Measurements from ENCODE around the gene TPO. TPM values are rescaled to one million over a fixed set of nuclear protein-coding genes. Genes with fewer than 3 reads are reported as not detected.
"Not testable (repeated sequence)": the region's sequence is repeated elsewhere in the genome, so short reads cannot be mapped to it uniquely, and the experiment has no call there.

The TPO gene
- total RNA-seq, 2 donors from 2014 or later, result 0.80 to 0.94 TPM

DNA sequence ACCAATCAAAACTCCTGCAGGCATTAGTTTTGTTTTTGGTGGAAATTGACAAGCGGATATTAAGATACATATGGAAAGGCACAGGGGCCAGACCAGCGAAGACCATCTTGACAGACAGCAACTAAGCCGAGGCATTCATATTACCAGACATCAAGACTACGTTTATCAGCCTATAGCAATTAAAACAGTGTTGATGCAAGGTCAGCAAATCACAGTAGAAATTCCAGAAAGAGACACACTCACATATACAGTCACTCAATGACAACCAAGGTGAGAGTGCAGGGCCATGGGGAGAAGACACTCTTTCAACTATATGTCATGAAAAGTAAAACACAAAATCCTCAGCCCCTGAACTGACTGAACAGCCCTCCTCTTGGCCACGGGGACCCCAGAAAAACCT, 164.6 kb downstream of the TPO start:
- TF ChIP-seq, protein P1, sequence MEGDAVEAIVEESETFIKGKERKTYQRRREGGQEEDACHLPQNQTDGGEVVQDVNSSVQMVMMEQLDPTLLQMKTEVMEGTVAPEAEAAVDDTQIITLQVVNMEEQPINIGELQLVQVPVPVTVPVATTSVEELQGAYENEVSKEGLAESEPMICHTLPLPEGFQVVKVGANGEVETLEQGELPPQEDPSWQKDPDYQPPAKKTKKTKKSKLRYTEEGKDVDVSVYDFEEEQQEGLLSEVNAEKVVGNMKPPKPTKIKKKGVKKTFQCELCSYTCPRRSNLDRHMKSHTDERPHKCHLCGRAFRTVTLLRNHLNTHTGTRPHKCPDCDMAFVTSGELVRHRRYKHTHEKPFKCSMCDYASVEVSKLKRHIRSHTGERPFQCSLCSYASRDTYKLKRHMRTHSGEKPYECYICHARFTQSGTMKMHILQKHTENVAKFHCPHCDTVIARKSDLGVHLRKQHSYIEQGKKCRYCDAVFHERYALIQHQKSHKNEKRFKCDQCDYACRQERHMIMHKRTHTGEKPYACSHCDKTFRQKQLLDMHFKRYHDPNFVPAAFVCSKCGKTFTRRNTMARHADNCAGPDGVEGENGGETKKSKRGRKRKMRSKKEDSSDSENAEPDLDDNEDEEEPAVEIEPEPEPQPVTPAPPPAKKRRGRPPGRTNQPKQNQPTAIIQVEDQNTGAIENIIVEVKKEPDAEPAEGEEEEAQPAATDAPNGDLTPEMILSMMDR (IDR thresholded peaks at IDR 0.05), result no peak
- Histone ChIP-seq H3K4me1 (no peaks in the 10 kb centered on the region), H3K4me3 (no peak overlapping the region), H3K27ac (no peak overlapping the region), H3K9me3 (no peaks in the 10 kb centered on the region), H3K36me3 (no peaks in the 10 kb centered on the region), H3K9ac (ENCODE audit: low read depth in 2 of 2, low read length in 2 of 2) (no peak overlapping the region), H3K27me3 (no peaks in the 10 kb centered on the region)
- intact Hi-C loops (cut with DNase I), result no loop called here
- DNase-seq, result no peak

DNA sequence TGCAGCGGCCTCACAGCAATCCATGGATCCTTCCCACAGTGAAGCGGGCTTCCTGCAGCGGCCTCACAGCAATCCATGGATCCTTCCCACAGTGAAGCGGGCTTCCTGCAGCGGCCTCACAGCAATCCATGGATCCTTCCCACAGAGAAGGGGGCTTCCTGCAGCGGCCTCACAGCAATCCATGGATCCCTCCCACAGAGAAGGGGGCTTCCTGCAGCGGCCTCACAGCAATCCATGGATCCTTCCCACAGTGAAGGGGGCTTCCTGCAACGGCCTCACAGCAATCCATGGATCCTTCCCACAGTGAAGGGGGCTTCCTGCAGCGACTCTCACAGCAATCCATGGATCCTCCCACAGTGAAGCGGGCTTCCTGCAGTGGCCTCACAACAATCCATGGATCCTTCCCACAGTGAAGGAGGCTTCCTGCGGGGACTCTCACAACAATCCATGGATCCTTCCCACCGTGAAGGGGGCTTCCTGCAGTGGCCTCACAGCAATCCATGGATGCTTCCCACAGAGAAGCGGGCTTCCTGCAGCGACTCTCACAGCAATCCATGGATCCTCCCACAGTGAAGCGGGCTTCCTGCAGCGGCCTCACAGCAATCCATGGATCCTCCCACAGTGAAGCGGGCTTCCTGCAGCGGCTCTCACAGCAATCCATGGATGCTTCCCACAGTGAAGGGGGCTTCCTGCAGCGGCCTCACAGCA, 168.1 kb downstream of the TPO start:
- H3K27ac ChIP-seq; intact Hi-C loops (cut with DNase I); H3K27me3 ChIP-seq; H3K9me3 ChIP-seq; H3K9ac ChIP-seq (ENCODE audit: low read depth in 2 of 2, low read length in 2 of 2); H3K4me1 ChIP-seq; H3K4me3 ChIP-seq; DNase-seq; H3K36me3 ChIP-seq: not testable (repeated sequence)

DNA sequence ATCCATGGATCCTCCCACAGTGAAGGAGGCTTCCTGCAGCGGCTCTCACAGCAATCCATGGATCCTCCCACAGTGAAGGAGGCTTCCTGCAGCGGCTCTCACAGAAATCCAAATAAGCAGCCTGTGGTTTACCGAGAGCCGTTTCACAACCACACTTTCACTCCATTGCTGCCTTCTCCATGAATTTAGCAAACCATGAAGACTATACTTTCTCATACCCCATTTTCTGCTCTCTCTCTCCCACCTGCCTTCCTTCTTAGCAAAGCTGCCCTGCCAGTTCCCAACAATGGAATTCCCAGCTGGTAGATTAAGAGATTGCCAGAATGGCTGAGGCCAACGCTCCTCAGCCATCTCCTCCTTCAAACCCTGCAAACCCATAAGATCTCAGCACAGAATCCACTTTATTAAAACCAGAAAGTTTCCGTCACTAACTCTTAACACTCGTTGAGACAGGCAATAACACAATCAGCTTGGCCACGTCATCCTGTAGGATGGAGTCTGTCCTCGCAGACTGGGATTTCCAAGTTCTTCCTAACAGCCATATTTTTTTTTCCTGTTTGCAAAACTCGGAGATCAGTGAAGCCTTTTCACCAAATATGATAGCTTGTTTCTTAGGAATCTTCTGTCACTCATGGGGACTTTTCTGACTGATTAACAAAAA, 168.8 kb downstream of the TPO start:
- H3K36me3 ChIP-seq, result no peaks in the 10 kb centered on the region
- no peaks in the 10 kb centered on the region for H3K27me3 ChIP-seq
- H3K4me3 ChIP-seq, result no peak overlapping the region
- no peak overlapping the region for H3K27ac ChIP-seq
- TF ChIP-seq, protein P1 (IDR thresholded peaks at IDR 0.05), result no peak
- no peaks in the 10 kb centered on the region for H3K9me3 ChIP-seq
- no peaks in the 10 kb centered on the region for H3K4me1 ChIP-seq
- no peak for DNase-seq
- no peak overlapping the region for H3K9ac ChIP-seq (ENCODE audit: low read depth in 2 of 2, low read length in 2 of 2)
- intact Hi-C loops (cut with DNase I), result no loop called here

DNA sequence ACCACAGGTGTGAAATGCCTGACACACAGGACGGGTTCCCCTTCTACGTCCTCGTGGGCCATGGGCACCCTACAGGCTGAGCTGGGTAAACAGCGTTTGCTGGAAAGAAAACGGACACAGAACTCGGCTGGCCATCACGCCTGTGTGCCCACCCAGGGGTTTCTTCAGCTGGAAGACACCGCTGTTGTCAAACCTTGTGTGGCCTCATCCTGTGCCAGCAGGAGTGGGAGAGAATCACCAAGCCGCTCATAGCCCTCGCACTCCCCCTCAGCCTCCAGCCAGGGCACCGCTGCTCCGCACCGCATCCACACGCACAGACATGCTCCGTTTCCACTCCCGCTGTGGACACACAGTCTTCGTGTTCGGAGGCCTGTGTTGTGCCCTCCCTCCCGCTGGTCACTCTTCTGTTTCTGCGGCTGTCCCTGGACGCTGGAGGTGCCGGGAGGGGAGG, 169.7 kb downstream of the TPO start:
- TF ChIP-seq, protein P1 (IDR thresholded peaks at IDR 0.05), result no peak
- no peaks in the 10 kb centered on the region for H3K27me3 ChIP-seq
- H3K36me3 ChIP-seq, result no peaks in the 10 kb centered on the region
- H3K27ac ChIP-seq, result no peak overlapping the region
- H3K9ac ChIP-seq (ENCODE audit: low read depth in 2 of 2, low read length in 2 of 2), result no peak overlapping the region
- no peak overlapping the region for H3K4me3 ChIP-seq
- H3K4me1 ChIP-seq, result no peaks in the 10 kb centered on the region
- intact Hi-C loops (cut with DNase I), result no loop called here
- H3K9me3 ChIP-seq, result no peaks in the 10 kb centered on the region
- DNase-seq, result no peak

DNA sequence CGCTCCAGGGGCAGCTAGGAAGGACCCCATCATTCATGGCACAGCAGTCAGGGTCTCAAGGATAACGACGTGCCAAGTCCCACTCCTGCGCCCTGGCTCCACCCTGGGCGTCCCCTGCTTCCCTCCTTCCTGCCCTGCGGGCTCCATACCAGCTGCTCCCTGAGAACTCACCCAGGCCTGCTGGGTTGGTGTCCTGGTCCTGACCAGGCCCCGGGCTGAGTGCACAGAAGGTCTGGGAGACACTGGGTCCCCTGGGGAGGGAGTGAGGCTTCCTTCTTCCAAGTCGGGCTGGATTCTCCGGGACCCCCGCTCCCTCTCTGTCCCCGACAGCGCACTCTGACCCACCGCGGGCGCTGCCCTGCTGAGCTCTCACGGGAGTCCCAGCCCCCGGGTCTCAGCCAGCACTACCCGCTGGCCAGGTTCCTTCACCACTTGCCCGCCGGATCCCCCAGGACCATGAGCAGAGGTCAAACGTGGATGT, 170.8 kb downstream of the TPO start:
- no peak overlapping the region for H3K27ac ChIP-seq
- H3K9me3 ChIP-seq, result no peaks in the 10 kb centered on the region
- DNase-seq, result no peak
- intact Hi-C loops (cut with DNase I), result no loop called here
- H3K4me1 ChIP-seq, result no peaks in the 10 kb centered on the region
- no peaks in the 10 kb centered on the region for H3K36me3 ChIP-seq
- TF ChIP-seq, protein P1 (IDR thresholded peaks at IDR 0.05), result no peak
- no peak overlapping the region for H3K4me3 ChIP-seq
- H3K27me3 ChIP-seq, result no peaks in the 10 kb centered on the region
- H3K9ac ChIP-seq (ENCODE audit: low read depth in 2 of 2, low read length in 2 of 2), result no peak overlapping the region
